Suprapubic skin (tissue), 4 donors: Measurements from ENCODE around the gene VPS13C. TPM values are rescaled to one million over a fixed set of nuclear protein-coding genes. Genes with fewer than 3 reads are reported as not detected.

Experiments
- DNase-seq, 2 donors: peaks; one replicate each; pipeline ENCODE4 v3.0.0-alpha.2; 2019; ENCODE audit warnings: low spot score in 2 of 2
- H3K27ac ChIP-seq: fragments of 200-600 bp; sonication (generic); one replicate; pipeline ENCODE4 v1.5.1; 2019
- H3K27me3 ChIP-seq: fragments of 200-600 bp; sonication (generic); one replicate; pipeline ENCODE4 v1.5.1; 2019
- H3K36me3 ChIP-seq: fragments of 200-600 bp; sonication (generic); one replicate; pipeline ENCODE4 v1.5.1; 2019
- H3K4me1 ChIP-seq: fragments of 200-600 bp; sonication (generic); one replicate; pipeline ENCODE4 v1.5.1; 2019
- H3K4me3 ChIP-seq: fragments of 200-600 bp; sonication (generic); one replicate; pipeline ENCODE4 v1.5.1; 2019; ENCODE audit warnings: mild to moderate bottlenecking
- H3K9me3 ChIP-seq: fragments of 200-600 bp; sonication (generic); one replicate; pipeline ENCODE4 v1.5.1; 2019
- EP300 ChIP-seq: sonication (generic); formaldehyde crosslinking; IDR thresholded peaks from one replicate; pipeline ENCODE4 v1.6.1; 2017; ENCODE audit warnings: antibody characterized with exemption
- POLR2A ChIP-seq, 2 donors: fragments of 450-650 bp; IDR thresholded peaks; one replicate each; pipeline ENCODE4 v1.6.1; 2017; ENCODE audit warnings: antibody characterized with exemption in 2 of 2, mild to moderate bottlenecking in 2 of 2, moderate library complexity in 2 of 2
- POLR2AphosphoS5 ChIP-seq, 3 donors: sonication (generic); formaldehyde crosslinking; IDR thresholded peaks; one replicate each; pipeline ENCODE4 v1.6.1; 2017; ENCODE audit warnings: antibody characterized with exemption in 3 of 3
- WGBS: methylation state at CpG from one replicate; pipeline ENCODE4 v1.1.5; 2018; 5-methylcytosine and 5-hydroxymethylcytosine counted together
- total RNA-seq, 4 donors: library from RNA; depleted of rRNA; stranded (reverse); fragments of >200 nt; gene quantifications; one replicate each; pipeline ENCODE4 v1.1.0, GENCODE V29; 2016
- TF ChIP-seq, protein P1 (sequence below), 2 donors: fragments of 200-600 bp in 1 of 2; fragments of 450-650 bp in 1 of 2; sonication (generic) in 1 of 2; IDR thresholded peaks; one replicate each; pipeline ENCODE4 v1.5.1; 2016 to 2019; ENCODE audit warnings: antibody characterized with exemption in 2 of 2, mild to moderate bottlenecking in 1 of 2, moderate library complexity in 1 of 2

VPS13C gene
- total RNA-seq, 4 donors from 2014 or later: 30.4 to 74.3 (median 42.8) TPM

DNA sequence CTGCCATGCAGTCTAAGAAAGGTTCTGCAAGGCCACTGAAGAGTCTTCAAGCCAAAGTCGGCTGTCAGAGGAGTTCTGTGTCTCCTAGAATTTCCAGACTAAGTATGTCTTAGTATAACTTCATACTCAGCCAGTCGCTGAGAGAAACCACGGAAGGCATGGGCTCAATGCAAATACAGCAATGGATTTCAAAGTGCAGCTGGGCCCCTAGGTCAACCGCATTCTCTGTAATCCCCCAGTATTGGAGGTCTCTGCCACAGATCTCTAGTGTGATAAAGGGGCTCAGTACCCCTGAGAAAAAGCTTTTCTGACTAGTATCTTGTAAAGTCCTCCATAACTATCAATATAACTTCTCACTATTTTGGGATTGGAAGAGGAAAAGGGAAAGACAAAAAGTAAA is 208.3 kb downstream of the VPS13C start:
- Histone ChIP-seq H3K27me3 (no peaks in the 10 kb centered on the region), H3K9me3 (no peaks in the 10 kb centered on the region), H3K4me3 (no peak overlapping the region), H3K27ac (no peak overlapping the region), H3K36me3 (peaks cover 19% of the 10 kb centered on the region), H3K4me1 (no peaks in the 10 kb centered on the region)
- DNase-seq: no peak
- no peak for TF ChIP-seq EP300
- TF ChIP-seq, protein P1, sequence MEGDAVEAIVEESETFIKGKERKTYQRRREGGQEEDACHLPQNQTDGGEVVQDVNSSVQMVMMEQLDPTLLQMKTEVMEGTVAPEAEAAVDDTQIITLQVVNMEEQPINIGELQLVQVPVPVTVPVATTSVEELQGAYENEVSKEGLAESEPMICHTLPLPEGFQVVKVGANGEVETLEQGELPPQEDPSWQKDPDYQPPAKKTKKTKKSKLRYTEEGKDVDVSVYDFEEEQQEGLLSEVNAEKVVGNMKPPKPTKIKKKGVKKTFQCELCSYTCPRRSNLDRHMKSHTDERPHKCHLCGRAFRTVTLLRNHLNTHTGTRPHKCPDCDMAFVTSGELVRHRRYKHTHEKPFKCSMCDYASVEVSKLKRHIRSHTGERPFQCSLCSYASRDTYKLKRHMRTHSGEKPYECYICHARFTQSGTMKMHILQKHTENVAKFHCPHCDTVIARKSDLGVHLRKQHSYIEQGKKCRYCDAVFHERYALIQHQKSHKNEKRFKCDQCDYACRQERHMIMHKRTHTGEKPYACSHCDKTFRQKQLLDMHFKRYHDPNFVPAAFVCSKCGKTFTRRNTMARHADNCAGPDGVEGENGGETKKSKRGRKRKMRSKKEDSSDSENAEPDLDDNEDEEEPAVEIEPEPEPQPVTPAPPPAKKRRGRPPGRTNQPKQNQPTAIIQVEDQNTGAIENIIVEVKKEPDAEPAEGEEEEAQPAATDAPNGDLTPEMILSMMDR (IDR thresholded peaks at IDR 0.05): no peak
- TF ChIP-seq POLR2AphosphoS5 (IDR thresholded peaks at IDR 0.05): no peak
- TF ChIP-seq POLR2A (IDR thresholded peaks at IDR 0.05): no peak
- 90% methylated on average over 4 of the region's 4 CpGs for WGBS

DNA sequence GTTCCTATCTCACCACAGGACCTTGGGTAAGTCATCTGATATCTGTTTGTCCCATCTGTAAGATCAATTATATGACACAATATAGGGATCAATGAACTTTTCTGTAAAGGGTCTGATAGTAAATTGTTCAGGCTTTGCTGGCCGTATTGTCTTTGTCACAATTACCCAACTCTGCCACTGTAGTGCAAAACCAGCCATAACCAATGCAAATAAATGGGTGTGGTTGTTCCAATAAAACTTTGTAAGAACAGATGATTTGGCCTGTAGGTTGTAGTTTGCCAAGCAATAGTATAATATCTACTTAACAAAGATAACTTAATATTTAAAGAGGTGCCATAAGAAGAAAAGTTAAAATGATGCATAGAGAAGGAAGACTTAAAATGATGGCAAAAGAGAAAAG is 210.8 kb downstream of the VPS13C start:
- Histone ChIP-seq H3K4me1 (no peaks in the 10 kb centered on the region), H3K36me3 (peaks cover 13% of the 10 kb centered on the region), H3K9me3 (no peaks in the 10 kb centered on the region), H3K4me3 (no peak overlapping the region), H3K27me3 (no peaks in the 10 kb centered on the region), H3K27ac (no peak overlapping the region)
- DNase-seq: no peak
- WGBS: 71% methylated on average over 1 of the region's 1 CpG
- TF ChIP-seq EP300: no peak
- TF ChIP-seq POLR2AphosphoS5 (IDR thresholded peaks at IDR 0.05): no peak
- no peak for TF ChIP-seq POLR2A (IDR thresholded peaks at IDR 0.05)
- TF ChIP-seq, protein P1 (IDR thresholded peaks at IDR 0.05): no peak

DNA sequence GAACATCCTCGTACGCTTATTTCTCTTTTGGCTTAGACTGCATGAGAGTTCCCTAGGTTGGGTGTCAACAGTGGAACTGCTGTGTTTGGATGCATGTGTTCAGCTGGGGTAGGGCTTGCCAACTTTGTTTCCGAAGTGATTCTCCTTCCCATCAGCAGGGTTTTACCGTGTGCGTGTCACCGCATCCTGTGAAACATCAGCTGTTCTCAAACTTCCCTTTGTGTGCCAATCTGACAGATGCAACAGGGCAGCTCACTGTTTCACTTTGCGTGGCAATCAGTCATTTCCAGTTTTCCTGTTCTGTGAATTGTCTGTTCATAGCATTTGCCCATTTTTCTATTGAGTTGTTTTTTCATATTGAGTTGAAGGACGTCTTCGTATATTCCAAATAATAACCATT is 218.8 kb downstream of the VPS13C start:
- no peak for DNase-seq
- 86% methylated on average over 9 of the region's 9 CpGs for WGBS
- Histone ChIP-seq H3K36me3 (no peaks in the 10 kb centered on the region), H3K4me3 (no peak overlapping the region), H3K27me3 (no peaks in the 10 kb centered on the region), H3K4me1 (no peaks in the 10 kb centered on the region), H3K9me3 (no peaks in the 10 kb centered on the region), H3K27ac (no peak overlapping the region)
- TF ChIP-seq EP300 (no peak), POLR2A (IDR thresholded peaks at IDR 0.05) (no peak), POLR2AphosphoS5 (IDR thresholded peaks at IDR 0.05) (no peak)
- TF ChIP-seq, protein P1 (IDR thresholded peaks at IDR 0.05): no peak

DNA sequence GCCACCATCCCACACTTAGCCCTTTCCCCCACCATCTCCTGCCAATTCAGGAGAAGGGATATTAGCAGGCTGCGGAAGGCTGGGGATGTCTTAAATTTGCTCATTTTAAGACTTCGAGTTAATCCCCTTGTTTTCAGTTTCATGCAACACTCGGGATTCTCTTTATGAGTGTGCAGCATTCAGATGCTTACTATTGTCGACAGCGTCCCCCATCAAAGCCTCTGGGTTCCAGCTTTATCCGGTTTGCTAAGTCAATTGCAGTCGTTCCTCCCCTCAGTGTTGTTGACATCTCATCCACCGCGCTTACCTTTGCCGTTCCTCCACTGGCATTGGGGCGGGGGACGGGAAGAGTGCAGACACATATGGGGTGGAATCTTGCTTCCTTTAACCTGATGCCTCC is 220.2 kb downstream of the VPS13C start:
- 71% methylated on average over 12 of the region's 12 CpGs for WGBS

DNA sequence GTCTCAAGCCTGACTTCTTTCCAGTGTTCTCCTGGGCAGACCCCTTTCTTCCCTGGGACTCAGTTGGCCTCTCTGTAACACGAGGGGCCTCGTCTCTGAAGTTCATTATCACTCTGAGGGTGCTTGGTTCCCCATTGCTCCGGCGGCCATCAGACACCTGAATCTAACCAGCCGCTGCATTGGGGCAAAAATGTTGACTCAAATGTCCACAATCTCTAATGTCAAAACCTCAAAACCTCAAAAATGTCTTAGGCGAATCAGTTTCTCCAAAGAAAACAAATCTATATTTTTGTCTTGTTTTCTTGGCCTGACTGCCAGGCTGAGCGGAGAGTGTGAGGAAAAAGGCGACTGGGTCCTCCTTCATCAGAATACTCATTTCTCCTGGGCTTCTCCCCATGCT is 220.7 kb downstream of the VPS13C start:
- TF ChIP-seq EP300: no peak
- TF ChIP-seq POLR2A (IDR thresholded peaks at IDR 0.05): no peak
- no peak for TF ChIP-seq POLR2AphosphoS5 (IDR thresholded peaks at IDR 0.05)
- TF ChIP-seq, protein P1 (IDR thresholded peaks at IDR 0.05): no peak
- Histone ChIP-seq H3K9me3 (no peaks in the 10 kb centered on the region), H3K27ac (no peak overlapping the region), H3K27me3 (peaks cover 3% of the 10 kb centered on the region), H3K4me1 (peaks cover 5% of the 10 kb centered on the region), H3K36me3 (no peaks in the 10 kb centered on the region), H3K4me3 (no peak overlapping the region)
- no peak for DNase-seq
- WGBS: 81% methylated on average over 8 of the region's 8 CpGs

More for the DNA sequence above, 220.2 kb downstream of the VPS13C start:
- no peaks in the 10 kb centered on the region for H3K36me3 ChIP-seq
- H3K4me3 ChIP-seq: no peak overlapping the region
- peaks cover 5% of the 10 kb centered on the region for H3K4me1 ChIP-seq
- H3K9me3 ChIP-seq: no peaks in the 10 kb centered on the region
- no peak for DNase-seq
- H3K27ac ChIP-seq: no peak overlapping the region
- H3K27me3 ChIP-seq: peaks cover under 1% of the 10 kb centered on the region
- TF ChIP-seq EP300 (no peak), POLR2A (IDR thresholded peaks at IDR 0.05) (no peak), POLR2AphosphoS5 (IDR thresholded peaks at IDR 0.05) (no peak)
- TF ChIP-seq, protein P1 (IDR thresholded peaks at IDR 0.05): no peak
